ENCODE measurements around the gene SNRNP200.

DNA sequence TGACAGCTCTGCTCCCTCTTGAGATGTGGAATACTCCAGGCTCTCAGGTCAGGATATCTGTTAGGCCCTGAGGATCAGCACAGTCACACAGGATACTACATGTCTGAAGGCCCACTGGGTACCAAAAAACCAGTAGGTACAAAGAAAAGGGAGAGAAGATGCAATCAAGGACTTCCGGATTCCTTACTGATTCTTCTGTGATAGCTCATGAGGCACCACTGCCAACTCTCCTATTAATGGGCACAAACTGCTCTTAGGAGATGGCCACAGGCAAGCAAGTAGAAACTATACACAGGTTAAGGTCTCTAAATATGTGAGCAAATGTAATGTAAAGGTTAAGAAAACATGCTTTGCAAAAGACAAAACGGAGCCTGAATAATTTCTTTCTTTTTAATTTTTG, 43.0 kb downstream of the SNRNP200 start:
- TF ChIP-seq, protein P1, sequence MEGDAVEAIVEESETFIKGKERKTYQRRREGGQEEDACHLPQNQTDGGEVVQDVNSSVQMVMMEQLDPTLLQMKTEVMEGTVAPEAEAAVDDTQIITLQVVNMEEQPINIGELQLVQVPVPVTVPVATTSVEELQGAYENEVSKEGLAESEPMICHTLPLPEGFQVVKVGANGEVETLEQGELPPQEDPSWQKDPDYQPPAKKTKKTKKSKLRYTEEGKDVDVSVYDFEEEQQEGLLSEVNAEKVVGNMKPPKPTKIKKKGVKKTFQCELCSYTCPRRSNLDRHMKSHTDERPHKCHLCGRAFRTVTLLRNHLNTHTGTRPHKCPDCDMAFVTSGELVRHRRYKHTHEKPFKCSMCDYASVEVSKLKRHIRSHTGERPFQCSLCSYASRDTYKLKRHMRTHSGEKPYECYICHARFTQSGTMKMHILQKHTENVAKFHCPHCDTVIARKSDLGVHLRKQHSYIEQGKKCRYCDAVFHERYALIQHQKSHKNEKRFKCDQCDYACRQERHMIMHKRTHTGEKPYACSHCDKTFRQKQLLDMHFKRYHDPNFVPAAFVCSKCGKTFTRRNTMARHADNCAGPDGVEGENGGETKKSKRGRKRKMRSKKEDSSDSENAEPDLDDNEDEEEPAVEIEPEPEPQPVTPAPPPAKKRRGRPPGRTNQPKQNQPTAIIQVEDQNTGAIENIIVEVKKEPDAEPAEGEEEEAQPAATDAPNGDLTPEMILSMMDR (IDR thresholded peaks at IDR 0.05; ENCODE audit: low read depth, low read length), result no peak
- TF ChIP-seq EZH2phosphoT487 (IDR thresholded peaks at IDR 0.05; ENCODE audit: low read depth), result no peak

Data from OCI-LY3 (cell line).